Bronchial epithelial cell (primary cell): ENCODE measurements around the gene KRTAP10-9. TPM values are rescaled to one million over a fixed set of nuclear protein-coding genes. Genes with fewer than 3 reads are reported as not detected.

Source experiments
- DNase-seq: peaks from one replicate; pipeline ENCODE4 v3.0.0-alpha.2; 2010; ENCODE audit warnings: low read depth
- FAIRE-seq: peaks from 2 replicates; lab custom pipeline; 2011; peaks lifted over from hg19 to GRCh38; lab: Jason Lieb, UNC
- H3K27me3 ChIP-seq: 2 replicates; pipeline ENCODE4 v1.5.1; 2011; ENCODE audit warnings: low read length; ENCODE audit not compliant: control insufficient read depth, insufficient read depth
- H3K36me3 ChIP-seq: 2 replicates; pipeline ENCODE4 v1.5.1; 2011; ENCODE audit warnings: low read length; ENCODE audit not compliant: control insufficient read depth, insufficient read depth
- H3K4me3 ChIP-seq: 2 replicates; pipeline ENCODE4 v1.5.1; 2011; ENCODE audit warnings: mild to moderate bottlenecking, low read depth, low read length, control low read depth
- total RNA-seq: library from RNA; depleted of rRNA; stranded (reverse); fragments of >200 nt; gene quantifications from 2 replicates; pipeline ENCODE4 v1.2.1, GENCODE V29; 2014
- TF ChIP-seq, protein P1 (sequence below): IDR thresholded peaks from 2 replicates; pipeline ENCODE4 v1.5.1; 2011; ENCODE audit warnings: mild to moderate bottlenecking, moderate library complexity, low read length, control low read depth, inconsistent platforms; ENCODE audit not compliant: insufficient read depth, severe bottlenecking

KRTAP10-9 gene
- total RNA-seq, 1 donor from 2014 or later: not detected

DNA sequence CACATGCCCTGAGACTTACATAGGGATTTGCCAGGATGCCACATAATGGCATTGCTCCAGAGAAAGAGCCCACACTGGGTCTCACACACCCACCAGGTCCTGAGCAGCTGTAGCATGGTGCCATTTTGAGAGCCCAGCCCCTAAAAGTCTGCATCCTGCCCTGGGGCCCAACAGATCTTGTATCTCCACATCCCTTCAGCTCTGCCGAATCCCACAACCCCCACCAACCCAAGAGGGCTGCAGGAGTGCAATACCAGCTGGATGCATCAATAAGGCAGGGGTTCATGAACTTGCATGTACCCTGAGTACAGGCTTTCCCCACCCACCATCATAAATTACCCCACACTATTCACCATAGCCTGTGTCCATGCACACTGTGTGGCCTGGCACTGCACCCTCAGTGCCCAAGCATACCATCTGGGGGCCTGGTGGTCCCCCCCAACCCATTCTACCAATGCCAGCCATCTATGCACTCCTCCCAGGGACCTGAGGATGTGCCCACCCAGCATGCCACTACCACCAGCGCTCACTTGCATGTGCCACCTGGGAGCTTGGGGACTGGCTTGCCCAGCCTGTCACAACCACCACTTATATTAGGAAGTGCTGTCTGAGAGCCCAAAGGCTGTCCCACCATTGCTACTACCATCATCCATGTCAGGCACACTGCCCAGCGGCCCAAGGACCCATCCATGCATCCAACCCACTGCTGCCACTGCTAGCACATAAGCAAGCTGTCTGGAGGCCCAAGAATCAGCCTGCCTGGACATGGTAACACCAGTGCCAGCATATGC lies 43.9 kb downstream of the KRTAP10-9 start:
- Histone ChIP-seq H3K27me3 (no peaks in the 10 kb centered on the region), H3K36me3 (no peaks in the 10 kb centered on the region), H3K4me3 (no peak overlapping the region)
- no peak for DNase-seq
- no peak for FAIRE-seq
- TF ChIP-seq, protein P1, sequence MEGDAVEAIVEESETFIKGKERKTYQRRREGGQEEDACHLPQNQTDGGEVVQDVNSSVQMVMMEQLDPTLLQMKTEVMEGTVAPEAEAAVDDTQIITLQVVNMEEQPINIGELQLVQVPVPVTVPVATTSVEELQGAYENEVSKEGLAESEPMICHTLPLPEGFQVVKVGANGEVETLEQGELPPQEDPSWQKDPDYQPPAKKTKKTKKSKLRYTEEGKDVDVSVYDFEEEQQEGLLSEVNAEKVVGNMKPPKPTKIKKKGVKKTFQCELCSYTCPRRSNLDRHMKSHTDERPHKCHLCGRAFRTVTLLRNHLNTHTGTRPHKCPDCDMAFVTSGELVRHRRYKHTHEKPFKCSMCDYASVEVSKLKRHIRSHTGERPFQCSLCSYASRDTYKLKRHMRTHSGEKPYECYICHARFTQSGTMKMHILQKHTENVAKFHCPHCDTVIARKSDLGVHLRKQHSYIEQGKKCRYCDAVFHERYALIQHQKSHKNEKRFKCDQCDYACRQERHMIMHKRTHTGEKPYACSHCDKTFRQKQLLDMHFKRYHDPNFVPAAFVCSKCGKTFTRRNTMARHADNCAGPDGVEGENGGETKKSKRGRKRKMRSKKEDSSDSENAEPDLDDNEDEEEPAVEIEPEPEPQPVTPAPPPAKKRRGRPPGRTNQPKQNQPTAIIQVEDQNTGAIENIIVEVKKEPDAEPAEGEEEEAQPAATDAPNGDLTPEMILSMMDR: no peak

DNA sequence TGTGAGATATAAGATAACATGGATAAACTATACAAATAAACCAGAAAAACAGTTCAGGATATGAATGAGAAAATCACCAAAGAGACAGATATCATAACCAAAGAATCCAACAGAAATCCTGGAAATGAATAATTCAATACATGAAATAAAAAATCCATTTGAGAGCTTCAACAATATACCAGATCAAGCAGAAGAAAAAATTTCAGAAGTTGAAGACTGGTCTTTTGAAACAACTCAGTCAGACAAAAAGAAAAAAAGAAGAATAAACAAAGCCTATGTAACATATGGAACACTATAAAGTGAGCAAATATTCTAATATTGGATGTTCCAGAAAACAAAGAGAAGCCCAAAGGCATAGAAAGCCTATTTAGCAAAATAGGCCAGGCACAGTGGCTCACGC lies 45.0 kb downstream of the KRTAP10-9 start:
- Histone ChIP-seq H3K36me3 (no peaks in the 10 kb centered on the region), H3K4me3 (no peak overlapping the region), H3K27me3 (no peaks in the 10 kb centered on the region)
- DNase-seq (no peak), FAIRE-seq (no peak)
- TF ChIP-seq, protein P1: no peak

DNA sequence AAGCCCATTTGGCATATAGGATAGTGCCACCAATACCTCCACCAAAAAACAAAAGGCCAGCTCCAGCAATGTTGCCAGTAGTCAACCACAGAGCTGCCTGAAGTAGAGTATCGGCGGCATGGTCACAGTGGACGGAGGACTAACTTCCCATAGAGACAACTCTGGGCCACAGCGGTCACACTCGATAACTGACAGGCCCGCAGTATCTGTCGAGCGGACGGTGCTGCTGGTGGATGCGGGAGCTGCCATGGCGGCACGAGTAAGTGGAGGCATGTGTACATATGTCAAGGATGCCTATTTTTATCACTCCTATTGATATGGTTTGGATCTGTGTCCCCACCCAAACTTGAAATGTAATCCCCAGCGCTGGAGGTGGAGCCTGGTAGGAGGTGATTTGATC lies 51.0 kb downstream of the KRTAP10-9 start:
- peak; percentile 18 for FAIRE-seq
- TF ChIP-seq, protein P1: no peak
- no peaks in the 10 kb centered on the region for H3K36me3 ChIP-seq
- DNase-seq: no peak
- no peak overlapping the region for H3K4me3 ChIP-seq
- H3K27me3 ChIP-seq: no peaks in the 10 kb centered on the region

Other genes starting within 250 kb of the KRTAP10-9 start
- gene LRRC3, start 171.6 kb upstream of the KRTAP10-9 start, total RNA-seq: under 0.01 and 0.38 TPM in 2 replicates
- gene KRTAP10-1, start 86.9 kb upstream of the KRTAP10-9 start, total RNA-seq: not detected in 2 replicates
- not detected in 2 replicates for gene KRTAP10-2, start 75.6 kb upstream of the KRTAP10-9 start, total RNA-seq
- not detected in 2 replicates for gene KRTAP10-3, start 68.3 kb upstream of the KRTAP10-9 start, total RNA-seq
- gene KRTAP10-4, start 53.4 kb upstream of the KRTAP10-9 start, total RNA-seq: not detected in 2 replicates
- gene KRTAP10-5, start 46.5 kb upstream of the KRTAP10-9 start, total RNA-seq: not detected in 2 replicates
- not detected in 2 replicates for gene KRTAP10-6, start 34.6 kb upstream of the KRTAP10-9 start, total RNA-seq
- gene KRTAP10-7, start 26.5 kb upstream of the KRTAP10-9 start, total RNA-seq: not detected in 2 replicates
- gene KRTAP10-8, start 15.0 kb upstream of the KRTAP10-9 start, total RNA-seq: not detected in 2 replicates
- not detected in 2 replicates for gene KRTAP10-10, start 10.3 kb downstream of the KRTAP10-9 start, total RNA-seq
- gene KRTAP10-11, start 19.3 kb downstream of the KRTAP10-9 start, total RNA-seq: not detected in 2 replicates
- gene KRTAP12-4, start 27.6 kb downstream of the KRTAP10-9 start, total RNA-seq: not detected in 2 replicates
- gene KRTAP12-3, start 30.8 kb downstream of the KRTAP10-9 start, total RNA-seq: not detected in 2 replicates
- gene KRTAP12-2, start 39.8 kb downstream of the KRTAP10-9 start, total RNA-seq: not detected in 2 replicates
- not detected in 2 replicates for gene KRTAP12-1, start 55.1 kb downstream of the KRTAP10-9 start, total RNA-seq
- not detected in 2 replicates for gene KRTAP10-12, start 70.1 kb downstream of the KRTAP10-9 start, total RNA-seq
- not detected in 2 replicates for gene TSPEAR, start 84.5 kb downstream of the KRTAP10-9 start, total RNA-seq
- gene UBE2G2, start 174.7 kb downstream of the KRTAP10-9 start, total RNA-seq: 67.4 and 70.0 TPM in 2 replicates
- gene SUMO3, start 191.0 kb downstream of the KRTAP10-9 start, total RNA-seq: 103 and 131 TPM in 2 replicates
- 107 and 124 TPM in 2 replicates for gene PTTG1IP, start 246.6 kb downstream of the KRTAP10-9 start, total RNA-seq